ENCODE measurements around the gene FIBP. TPM values are rescaled to one million over a fixed set of nuclear protein-coding genes. Genes with fewer than 3 reads are reported as not detected.

Gene FIBP
- total RNA-seq, 4 donors from 2014 or later: 53.4 to 82.6 (median 75.9) TPM

GRCh38 chr11:65873318-65874156 lies 14.7 kb downstream of the FIBP start:
- peak; percentile 97 for DNase-seq
- peak; percentile 40 for TF ChIP-seq EP300 (IDR thresholded peaks at IDR 0.05; ENCODE audit: low read depth)
- peak; percentile 81 for TF ChIP-seq POLR2A (IDR thresholded peaks at IDR 0.05)
- TF ChIP-seq, protein P1, sequence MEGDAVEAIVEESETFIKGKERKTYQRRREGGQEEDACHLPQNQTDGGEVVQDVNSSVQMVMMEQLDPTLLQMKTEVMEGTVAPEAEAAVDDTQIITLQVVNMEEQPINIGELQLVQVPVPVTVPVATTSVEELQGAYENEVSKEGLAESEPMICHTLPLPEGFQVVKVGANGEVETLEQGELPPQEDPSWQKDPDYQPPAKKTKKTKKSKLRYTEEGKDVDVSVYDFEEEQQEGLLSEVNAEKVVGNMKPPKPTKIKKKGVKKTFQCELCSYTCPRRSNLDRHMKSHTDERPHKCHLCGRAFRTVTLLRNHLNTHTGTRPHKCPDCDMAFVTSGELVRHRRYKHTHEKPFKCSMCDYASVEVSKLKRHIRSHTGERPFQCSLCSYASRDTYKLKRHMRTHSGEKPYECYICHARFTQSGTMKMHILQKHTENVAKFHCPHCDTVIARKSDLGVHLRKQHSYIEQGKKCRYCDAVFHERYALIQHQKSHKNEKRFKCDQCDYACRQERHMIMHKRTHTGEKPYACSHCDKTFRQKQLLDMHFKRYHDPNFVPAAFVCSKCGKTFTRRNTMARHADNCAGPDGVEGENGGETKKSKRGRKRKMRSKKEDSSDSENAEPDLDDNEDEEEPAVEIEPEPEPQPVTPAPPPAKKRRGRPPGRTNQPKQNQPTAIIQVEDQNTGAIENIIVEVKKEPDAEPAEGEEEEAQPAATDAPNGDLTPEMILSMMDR (IDR thresholded peaks at IDR 0.05): no peak
- TF ChIP-seq POLR2AphosphoS5 (IDR thresholded peaks at IDR 0.05): peak; percentile 96 to 97 (median 97)
- Histone ChIP-seq H3K27ac (peak overlapping the region; percentile 88 to 92 (median 90)), H3K4me1 (peaks cover 9 to 37% (median 20%) of the 10 kb centered on the region in 4 donors), H3K9me3 (no peaks in the 10 kb centered on the region), H3K36me3 (no peaks in the 10 kb centered on the region), H3K4me3 (peak overlapping the region; percentile 36 to 63 (median 50)), H3K27me3 (no peaks in the 10 kb centered on the region)
- intact Hi-C loops (cut with DNase I; ENCODE audit: low total_unique reads): loop anchor here (2.0 kb wide), 1 partner anchor 15 kb away; the partner anchor contains the start of gene CFL1
- in situ Hi-C loops (cut with MboI; ENCODE audit: low pct_ligation_motif_present in 1 of 4, low pct_unique_long_range_greater_than_20kb in 1 of 4, low sequenced_read_pairs in 3 of 4): loop anchor here in 1 of 4 donors (10.0 kb wide), 1 partner anchor 121 kb away; no protein-coding TSS in a partner anchor
- WGBS, 2 donors (ENCODE audit: low coverage in 1 of 2): 0 to 7% methylated on average over 1 to 45 of the region's 54 CpGs

DNA sequence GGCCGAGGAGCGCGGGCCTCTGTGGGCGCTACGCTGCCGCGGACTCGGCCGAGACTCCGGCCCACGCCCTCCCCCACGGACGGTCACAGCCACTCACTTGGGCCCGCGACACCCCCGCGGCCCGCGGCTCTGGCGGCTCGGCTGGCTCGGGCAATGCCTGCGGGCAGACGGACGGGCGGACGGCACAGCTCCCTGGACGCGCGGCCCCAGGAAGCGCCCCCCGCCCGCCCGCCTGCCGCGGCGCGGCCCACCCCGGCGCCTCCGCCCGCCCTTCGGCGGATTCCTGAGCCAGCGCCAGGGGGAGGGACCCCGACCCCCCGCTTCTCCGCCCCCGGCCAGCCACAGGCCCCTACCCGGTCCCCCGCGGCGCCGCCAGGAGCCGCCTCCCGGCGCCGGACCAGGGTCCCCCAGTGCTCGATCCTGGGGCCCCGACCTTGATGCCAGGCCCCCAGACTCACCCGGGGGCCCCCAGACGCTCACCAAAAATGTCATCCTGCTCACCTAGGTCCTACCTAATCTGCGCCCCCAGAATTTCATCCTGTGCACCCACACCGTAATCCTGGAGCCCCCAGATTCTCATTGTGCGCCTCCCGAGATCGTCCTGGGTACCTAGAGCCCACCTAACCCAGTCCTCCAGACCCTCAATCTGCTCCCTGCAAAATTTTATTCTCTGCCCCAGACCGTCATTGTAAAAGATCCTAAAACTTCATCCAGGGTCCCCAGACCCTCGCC lies 15.5 kb downstream of the FIBP start, which contains the start of gene EFEMP2:
Gene EFEMP2 (minus strand): TSS at position 215 of the 732 bp plus-strand sequence. CDS start 446 bp downstream, outside the sequence.
- Histone ChIP-seq H3K4me3 (peak within 1 kb of the TSS; percentile 36 to 63 (median 50)), H3K27ac (peak within 1 kb of the TSS; percentile 88 to 92 (median 90)), H3K4me1 (peaks cover 9 to 37% (median 20%) of the 10 kb centered on the region in 4 donors), H3K27me3 (no peaks in the 10 kb centered on the region), H3K9me3 (no peaks in the 10 kb centered on the region), H3K36me3 (no peaks in the 10 kb centered on the region)
- in situ Hi-C loops (cut with MboI; ENCODE audit: low pct_ligation_motif_present in 1 of 4, low pct_unique_long_range_greater_than_20kb in 1 of 4, low sequenced_read_pairs in 3 of 4) (loop anchor here in 1 of 4 donors (10.0 kb wide), 1 partner anchor 122 kb away; no protein-coding TSS in a partner anchor), intact Hi-C loops (cut with DNase I; ENCODE audit: low total_unique reads) (loop anchor here (2.0 kb wide), 1 partner anchor 14 kb away; the partner anchor contains the start of gene CFL1)
- 0 to 3% methylated on average over 2 to 12 of the region's 69 CpGs for WGBS, 2 donors (ENCODE audit: low coverage in 1 of 2)
- TF ChIP-seq POLR2AphosphoS5 (IDR thresholded peaks at IDR 0.05): no peak
- TF ChIP-seq EP300 (IDR thresholded peaks at IDR 0.05; ENCODE audit: low read depth): no peak
- TF ChIP-seq, protein P1 (IDR thresholded peaks at IDR 0.05): no peak
- TF ChIP-seq POLR2A (IDR thresholded peaks at IDR 0.05): no peak
- DNase-seq: no peak

DNA sequence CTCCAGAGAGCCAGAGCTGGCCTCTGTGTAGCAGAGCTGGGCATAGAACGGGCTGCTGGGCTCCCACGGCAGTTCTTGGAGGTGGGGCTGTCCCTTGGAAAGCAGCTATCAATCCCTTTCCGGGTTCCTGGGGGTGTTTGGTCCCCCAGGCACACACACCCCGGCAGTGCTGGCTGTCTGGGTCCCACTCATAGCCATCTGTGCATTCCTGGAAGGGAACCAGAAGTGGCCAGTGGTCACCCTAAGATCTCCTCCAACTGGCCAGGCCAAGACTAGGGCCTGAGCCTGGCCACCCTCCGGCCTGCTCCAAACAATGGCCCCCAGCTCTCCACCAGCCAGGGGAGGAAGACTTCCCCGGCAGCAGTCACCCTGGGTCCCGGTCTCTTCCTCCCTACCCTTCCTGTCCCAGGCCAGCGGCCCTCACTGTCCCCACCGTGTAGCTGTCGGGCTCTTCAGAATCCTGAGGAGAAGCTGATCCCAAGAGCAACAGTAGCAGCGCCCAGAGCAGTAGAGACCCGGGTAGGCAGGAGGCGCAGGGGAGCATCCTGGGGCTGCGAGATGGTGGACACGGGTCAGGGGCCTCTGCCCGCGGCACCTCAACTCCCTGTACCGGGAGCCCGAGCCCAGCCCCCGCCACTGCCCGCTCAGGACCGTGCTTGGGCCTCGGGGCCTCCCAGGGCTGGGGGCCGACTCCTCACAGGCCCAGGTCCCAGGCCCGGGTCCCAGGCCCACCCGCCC lies 16.3 kb downstream of the FIBP start:
- in situ Hi-C loops (cut with MboI; ENCODE audit: low pct_ligation_motif_present in 1 of 4, low pct_unique_long_range_greater_than_20kb in 1 of 4, low sequenced_read_pairs in 3 of 4): loop anchor here in 1 of 4 donors (10.0 kb wide), 1 partner anchor 123 kb away; no protein-coding TSS in a partner anchor
- peaks cover 9 to 37% (median 20%) of the 10 kb centered on the region in 4 donors for H3K4me1 ChIP-seq

More for the DNA sequence above, 16.3 kb downstream of the FIBP start:
- intact Hi-C loops (cut with DNase I; ENCODE audit: low total_unique reads): loop anchor here (2.0 kb wide), 1 partner anchor 13 kb away; the partner anchor contains the start of gene CFL1
- Histone ChIP-seq H3K4me3 (peak overlapping the region; percentile 36 to 63 (median 50)), H3K27ac (peak overlapping the region; percentile 88 to 92 (median 90)), H3K36me3 (no peaks in the 10 kb centered on the region), H3K27me3 (no peaks in the 10 kb centered on the region), H3K9me3 (no peaks in the 10 kb centered on the region)
- TF ChIP-seq EP300 (IDR thresholded peaks at IDR 0.05; ENCODE audit: low read depth): no peak
- TF ChIP-seq, protein P1 (IDR thresholded peaks at IDR 0.05): no peak
- no peak for TF ChIP-seq POLR2A (IDR thresholded peaks at IDR 0.05)
- no peak for TF ChIP-seq POLR2AphosphoS5 (IDR thresholded peaks at IDR 0.05)
- WGBS, 2 donors (ENCODE audit: low coverage in 1 of 2): 28 to 56% methylated on average over 5 to 22 of the region's 26 CpGs
- DNase-seq: no peak
